Activated CD4-positive, alpha-beta T cell treated with anti-CD3 and anti-CD28 coated beads, Interleukin-2, Interleukin-4, amounts not matched to agents 100 ng/mL and 50 ng/mL, durations not matched to agents 16 hours and 8 hours (primary cell): ENCODE results near the gene NRG3.

Experiments
- DNase-seq: peaks from one replicate; pipeline ENCODE4 v3.0.0-alpha.2; 2020; ENCODE audit warnings: low spot score

NRG3 gene

DNA sequence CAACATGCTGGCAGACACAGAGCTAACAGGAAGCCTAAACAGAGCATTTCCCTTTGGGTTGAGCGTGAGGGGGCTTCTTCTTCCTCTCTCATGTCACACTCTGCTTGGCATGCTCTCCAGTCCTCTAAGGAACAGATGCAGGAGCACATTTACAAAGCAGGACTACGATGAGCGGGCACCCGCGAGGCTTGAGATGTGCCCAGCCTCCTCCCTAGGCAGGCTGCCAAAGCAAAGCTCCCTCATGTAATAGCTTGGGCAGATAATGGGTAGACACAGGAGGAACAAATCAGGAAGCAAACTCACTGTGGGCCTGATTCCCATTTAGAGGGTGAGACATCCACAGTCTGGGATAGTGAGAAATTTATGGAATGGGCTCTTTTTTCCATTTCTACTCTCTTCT lies 519.1 kb downstream of the NRG3 start:
- no peak for DNase-seq

DNA sequence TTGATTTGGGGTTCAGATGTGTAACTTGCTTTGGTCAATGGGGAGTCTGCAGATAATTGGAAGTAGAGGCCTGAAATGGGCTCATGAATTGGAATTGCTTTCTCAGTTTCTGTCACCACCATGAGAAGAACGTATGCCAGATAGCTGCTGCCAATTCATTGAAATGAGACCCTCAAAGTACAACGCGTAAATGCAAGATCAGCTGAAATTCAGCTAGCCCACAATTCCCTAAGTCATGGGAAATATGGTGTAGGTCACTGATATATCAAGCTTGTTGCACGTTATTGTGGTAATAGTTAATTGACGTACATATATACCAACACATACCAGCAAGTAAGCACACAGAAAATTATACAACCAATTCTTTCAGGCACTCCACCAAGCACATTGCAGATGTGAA lies 520.0 kb downstream of the NRG3 start:
- no peak for DNase-seq

DNA sequence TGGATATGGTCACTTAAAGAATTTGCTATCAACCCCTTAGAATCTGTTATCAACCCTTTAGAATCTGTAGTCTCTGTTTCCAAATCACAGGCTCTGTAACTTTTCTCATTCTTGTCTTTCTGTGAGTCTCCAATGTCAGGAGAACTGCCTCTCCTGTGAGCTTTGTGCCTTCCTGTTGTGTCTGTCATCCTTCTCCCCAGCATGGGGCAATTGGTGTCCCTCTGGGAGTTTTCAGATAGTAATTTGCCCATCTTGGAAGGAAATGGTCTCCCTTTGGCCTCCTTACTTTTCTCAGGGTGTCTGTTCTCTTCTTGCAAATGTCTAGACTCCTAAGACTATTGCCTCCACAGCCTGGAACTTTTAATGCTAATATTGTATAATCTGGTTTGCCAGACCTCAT lies 521.9 kb downstream of the NRG3 start:
- DNase-seq = no peak

DNA sequence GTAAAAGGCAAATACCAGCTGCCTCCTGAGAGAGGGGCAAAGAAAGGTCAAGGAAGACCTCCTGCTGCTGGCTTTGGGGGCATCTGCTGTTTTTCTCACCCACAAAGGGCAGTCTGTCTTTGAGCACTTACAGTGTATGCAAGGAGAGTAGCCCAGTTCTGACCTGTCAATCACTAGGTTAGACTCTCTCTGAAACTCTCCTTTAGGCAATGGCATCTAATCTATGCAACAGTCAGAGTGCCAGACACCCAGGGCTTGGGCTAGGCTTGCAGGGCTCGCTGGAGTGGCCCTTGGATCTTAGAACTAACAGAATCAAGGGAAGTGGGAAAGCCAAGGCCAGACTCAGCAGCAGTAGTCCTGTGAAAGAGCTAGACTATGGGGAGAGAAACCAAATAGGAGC lies 522.9 kb downstream of the NRG3 start:
- no peak for DNase-seq

DNA sequence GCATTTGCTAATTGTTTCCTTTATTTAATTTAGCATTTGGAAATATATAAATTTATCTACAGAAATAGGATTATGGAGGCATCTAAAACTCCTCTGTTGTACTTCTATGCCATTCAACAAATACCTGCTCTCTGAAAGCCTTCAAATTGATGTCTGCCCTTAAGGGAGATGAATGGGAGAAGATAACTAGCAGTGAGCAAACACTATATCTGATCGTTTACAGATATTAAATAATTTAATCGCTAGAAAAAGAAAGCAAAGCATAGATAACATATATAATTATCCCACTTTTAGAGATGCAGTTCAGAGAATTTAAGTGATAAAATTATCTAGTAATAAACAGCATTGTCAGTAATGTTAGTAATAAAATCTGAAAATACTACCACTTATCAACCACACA lies 524.9 kb downstream of the NRG3 start:
- DNase-seq = no peak

DNA sequence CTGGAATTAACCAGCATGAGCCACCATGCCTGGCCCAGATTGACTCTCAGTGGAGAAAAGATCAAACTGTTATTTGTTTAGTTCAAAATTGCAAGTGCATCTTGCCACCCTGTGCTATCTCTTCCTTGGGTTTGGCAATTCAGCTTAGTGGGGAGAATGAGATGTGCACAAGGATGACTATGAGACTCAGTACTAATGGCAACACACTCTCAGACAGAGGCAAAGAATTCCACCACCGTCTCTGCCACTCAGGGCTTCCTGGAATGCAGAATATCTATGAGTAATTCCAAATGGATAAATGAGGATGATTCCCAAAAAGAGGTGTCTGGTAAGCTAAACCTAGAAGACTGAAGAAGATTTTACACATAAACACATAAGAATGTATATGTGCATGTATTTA lies 525.8 kb downstream of the NRG3 start:
- no peak for DNase-seq

DNA sequence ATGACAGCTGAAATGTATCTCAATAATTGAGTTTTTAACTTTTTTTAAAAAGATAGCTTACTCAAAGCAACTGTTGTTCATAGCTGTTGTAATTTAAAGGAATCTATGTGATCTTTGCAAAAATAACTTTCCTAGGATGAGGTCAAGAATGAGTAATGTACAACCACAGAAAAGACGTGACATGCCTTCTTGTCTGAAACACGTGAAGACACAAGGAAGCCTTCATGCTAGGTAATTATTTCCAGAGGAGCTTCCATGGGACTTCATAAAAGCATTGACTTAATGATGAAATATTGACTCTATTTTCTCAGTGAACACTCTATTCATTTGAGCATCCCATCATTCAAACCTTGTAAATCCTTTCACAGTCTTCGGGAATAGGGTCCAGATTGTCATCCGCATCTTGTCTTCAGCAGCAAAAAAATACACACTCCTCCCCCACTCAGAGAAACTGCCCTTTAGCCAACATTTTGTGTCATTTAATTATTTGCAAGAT lies 528.0 kb downstream of the NRG3 start:
- no peak for DNase-seq

DNA sequence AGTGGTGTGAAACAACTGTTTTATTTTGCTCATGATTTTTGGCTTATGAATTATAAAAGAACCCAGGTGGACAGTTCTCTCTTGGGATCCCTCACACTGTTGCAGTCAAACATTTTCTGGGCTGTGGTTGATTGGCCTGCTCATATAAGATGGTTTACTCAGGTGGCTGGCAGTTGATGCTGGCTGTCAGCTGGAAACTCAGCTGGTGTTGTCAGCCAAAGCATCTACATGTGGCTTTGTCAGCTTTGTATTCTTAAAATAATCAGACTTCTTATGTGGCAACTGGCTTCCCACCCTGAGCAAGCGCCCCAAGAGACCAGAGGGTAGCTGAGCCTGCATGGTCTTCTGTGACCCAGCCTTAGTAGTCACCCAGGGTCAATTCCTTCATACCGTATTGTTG lies 534.7 kb downstream of the NRG3 start:
- no peak for DNase-seq

DNA sequence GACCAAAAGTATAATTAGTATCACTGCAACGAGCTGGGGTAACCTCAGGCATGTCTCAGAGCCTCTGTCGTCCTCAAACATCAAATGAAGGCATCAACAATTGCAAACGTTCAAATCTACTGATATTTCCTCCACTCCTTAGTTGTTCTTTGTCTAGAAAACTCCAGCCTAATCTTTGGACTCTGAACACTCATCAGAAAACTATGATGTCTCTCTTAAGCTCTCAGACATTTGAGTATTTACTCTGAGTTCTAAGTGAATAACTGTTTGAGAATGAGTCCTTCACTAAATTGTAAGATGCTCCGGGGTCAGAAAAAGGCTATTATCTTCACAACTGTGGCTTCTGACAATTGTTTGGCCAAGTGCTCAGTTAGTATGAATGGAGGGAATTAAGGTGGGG lies 536.4 kb downstream of the NRG3 start:
- no peak for DNase-seq

DNA sequence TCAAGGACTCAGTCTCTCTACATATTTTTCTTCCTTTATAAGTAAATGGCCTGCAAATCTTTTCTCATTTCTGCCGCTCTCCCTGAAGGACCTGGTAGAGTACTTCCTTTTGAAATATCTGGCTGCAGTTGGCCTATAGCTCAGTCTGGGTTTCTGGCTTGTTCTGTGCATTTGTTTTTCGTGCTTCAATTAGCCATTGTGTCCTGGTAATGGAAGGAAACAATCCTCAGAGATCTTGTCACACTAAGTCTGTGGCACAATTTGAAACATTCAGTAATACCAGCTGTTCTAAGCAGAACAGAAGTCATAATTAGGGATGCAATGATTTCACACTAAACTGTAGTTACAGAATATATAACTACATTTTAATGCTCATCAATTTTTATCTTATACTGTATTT lies 545.0 kb downstream of the NRG3 start:
- DNase-seq = no peak

DNA sequence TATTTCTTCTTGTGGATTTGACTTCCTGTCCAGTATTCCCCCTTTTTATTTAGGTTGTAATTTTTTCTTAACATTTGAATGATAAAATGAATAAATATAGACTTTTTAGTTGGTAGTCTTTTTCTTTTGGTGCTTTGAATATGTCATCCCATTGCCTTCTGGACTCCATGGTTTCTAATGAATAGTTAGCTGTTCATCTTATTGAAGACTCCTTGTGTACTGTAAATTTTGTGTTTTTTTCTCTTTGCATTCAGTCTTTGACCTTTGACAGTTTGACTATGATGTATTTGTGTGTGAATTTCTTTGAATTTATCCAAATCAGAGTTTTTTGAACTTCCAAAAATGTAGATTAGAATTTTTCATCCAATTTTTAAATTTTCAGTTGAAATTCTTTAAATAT lies 554.3 kb downstream of the NRG3 start:
- no peak for DNase-seq

DNA sequence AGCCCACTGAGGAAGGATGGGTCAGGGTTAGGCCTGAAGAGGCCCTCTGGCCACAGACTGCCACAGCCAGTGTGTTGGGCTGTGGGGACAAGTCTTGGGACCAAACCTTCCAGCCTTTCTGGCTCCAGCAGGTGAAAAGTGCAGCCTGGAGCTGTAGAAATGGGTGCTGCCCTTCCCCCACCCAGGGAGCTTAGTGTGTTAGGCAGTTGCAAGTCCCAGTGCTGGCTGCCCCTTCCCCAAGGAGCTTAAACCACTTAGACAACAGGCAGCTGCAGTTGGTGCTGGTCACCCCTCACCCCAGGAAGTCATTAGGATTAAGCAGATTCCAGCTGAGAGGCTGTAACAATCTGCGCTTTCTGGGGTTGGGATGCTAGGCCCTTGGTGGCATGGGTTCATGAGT lies 563.3 kb downstream of the NRG3 start:
- DNase-seq = no peak

DNA sequence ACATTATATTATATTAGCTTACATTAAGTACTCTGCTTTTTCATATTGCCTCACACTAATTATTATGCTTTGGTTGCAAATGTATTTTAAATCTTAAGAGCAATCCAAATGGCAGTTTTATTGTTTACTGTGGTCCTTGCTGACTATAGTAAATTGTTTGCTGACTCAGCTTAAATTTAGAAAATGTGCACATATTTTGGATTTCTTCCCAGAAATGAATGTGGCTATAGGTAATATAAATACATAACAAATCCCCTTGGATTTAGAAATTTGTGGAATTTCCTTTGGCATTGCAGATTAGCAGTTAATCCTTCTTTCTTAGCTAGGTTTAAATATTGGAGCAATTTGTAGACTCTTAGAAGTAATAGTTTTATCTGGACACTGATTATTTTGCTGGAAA lies 565.8 kb downstream of the NRG3 start:
- no peak for DNase-seq

DNA sequence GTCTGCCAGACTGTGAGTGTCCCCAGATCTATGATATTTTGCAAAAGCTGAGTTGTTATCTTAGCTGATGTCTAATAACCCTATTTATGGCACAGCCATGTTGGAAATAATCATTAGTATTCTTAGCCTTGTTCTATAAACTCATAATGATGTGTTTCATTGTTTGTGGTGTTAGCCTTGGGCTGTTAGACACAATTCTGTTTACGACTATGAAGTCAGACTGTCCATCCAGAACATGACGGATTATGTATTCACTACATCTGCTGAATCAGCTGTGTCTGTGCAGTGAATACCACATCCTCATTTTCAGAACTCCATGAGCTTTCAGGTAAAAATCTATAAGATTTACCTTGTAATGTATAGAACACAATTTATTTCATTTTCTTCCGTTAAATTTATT lies 577.1 kb downstream of the NRG3 start:
- no peak for DNase-seq

DNA sequence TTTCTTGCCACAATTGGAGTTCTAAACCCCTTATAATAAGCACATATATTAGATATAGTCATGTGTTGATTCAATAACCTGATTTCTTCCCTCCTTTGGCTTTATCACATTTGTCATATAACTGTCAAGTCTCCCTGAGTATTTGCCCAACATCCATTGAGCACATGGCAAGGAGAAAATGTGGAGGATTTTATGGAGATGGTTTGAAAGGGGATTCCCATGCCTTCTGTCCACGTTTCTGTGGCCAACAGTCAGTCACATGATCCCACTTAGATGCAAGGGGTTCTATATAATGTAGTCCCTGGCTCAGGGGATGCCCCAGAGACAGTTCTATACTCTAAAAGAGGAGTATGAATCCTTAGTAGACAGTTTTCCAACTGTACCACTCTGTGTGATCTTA lies 577.7 kb downstream of the NRG3 start:
- DNase-seq = no peak

DNA sequence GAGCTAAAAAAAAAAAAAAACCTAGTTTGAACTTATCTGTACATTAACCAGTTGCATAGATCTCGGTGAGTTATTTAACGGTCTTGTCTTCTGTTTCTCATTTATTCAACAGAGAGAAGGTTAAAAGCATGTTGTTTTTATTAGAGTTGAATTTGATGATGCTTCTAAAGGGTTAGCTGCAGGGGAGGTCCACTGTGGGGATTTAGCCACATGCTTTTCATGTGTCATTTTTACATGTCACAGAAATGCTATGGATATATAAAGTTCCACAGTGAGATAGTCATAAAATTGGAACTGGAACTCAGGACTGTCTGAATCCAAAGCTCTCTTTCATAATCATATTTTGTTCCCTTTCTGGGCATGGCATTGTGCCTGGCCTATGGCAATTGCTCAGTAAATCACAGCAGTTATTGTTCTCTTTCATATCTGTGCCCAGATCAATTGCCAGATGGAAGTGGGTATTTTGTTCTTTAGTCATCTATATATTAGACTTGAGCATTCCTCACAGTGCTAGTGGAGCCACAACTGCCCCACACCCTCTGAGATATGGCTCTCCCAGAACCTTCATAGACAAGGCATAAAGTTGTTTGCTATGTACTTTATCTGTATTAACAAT lies 578.8 kb downstream of the NRG3 start:
- no peak for DNase-seq

DNA sequence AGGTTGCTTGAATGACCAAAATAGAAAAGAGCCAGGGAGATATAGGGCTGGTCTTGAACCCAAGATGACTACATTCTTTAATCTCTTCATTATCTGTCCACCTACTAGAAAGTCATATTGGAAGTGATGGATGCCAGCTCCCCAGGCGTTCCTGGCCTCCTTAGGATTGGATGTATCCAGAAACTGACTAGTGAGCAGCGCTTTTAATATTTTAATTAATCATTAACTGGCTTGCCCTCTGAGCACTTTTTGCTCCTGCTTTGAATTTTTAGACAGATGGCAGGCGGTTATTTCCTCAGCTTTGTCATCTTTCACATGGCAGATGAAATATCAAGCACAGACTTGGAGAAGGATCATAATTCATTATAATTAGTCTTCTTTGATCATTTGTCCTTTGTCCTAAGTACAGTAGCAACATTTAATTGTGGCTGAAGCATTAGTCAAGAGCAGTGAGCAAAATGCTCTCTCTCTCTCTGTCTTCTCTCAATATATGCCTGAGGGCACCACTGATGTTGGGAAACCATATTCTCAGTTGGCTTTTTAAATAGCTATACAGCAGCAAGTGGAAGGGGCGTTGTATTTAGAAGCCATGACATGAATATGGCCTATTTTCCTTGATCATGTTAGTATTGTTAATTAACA lies 588.0 kb downstream of the NRG3 start:
- no peak for DNase-seq

DNA sequence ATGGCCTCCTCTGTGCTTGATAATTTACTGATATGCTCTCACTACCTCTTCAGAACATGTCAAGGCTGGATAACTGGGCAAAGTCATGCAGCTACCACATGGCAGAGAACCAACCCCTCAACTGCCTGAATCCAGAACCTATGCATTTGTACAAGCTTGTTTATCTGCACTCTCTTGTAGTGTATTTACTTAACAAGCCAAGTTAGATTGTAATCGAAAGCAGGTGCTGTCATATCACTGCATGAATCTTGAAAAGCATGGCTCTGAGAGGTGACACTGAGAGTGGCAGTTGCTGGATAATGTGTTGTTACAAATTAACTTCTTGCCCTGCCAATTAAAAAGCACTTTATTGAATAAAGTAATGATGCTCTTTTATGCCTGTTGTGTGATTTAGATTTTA lies 588.6 kb downstream of the NRG3 start:
- no peak for DNase-seq

DNA sequence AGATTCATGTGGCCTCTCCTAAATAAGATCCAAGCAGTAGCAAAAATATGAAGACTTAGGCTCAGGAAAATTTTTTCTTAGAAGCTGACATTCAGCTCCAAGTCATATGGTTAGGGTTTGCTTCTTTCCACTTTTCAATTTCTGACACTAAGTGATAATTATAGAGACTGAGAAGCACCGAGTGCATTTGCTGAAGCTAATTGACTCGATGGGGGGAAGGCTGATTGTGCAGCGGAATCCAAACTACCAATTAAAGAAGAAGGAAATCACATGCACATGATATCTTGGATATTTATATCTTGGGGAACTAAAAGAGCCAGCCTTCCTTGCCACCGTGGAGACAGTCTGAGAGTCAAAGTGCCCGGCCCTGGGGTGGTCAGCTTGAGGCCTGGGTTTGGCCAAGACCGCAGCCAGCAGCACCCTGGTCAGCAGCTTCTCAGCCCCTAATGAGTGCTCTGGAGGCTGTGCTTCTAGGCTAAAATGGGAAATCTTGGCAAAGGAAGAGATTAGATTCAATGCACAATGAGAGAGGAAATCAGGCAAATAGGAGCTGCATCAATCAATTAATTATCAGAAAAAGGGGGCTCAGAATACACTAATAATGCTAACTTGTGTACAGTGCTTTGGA lies 589.3 kb downstream of the NRG3 start:
- DNase-seq = no peak

DNA sequence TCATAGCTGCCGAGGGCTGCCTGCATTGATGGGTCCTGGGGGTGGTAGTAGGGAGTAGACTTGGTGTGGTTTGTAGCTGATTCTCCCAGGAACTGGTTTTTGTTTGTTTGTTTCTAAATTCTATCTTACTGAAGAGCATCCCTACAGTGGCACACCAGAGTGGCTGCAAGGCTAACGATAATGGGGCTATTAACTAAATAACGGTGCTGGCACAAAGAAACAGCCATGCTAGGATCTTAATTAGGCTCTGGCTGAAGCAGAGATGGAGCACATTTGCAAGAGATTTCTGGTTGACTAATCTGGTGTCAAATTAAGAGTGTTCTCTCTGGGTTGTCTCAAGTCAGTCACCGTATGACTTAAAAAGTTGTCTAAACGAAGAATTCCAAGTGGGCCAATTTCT lies 590.0 kb downstream of the NRG3 start:
- no peak for DNase-seq

DNA sequence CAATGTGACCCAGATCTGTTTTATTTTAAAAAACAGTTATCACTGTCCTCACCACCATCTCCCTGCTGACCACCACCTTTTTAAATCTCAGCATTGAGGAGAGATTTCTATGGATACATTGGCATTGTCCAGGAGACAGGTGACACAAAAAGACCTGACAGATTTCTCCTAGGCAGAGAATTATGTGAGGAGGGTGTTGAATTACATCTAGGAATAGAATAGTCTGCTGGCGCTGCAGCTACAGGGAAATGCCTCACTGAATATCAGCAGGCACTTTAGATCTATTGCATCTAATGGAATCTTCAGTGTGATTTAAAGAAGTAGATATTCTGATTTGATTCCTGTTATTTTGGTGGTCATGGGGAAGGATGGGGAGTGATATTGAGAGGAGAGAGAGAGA lies 593.5 kb downstream of the NRG3 start:
- no peak for DNase-seq

DNA sequence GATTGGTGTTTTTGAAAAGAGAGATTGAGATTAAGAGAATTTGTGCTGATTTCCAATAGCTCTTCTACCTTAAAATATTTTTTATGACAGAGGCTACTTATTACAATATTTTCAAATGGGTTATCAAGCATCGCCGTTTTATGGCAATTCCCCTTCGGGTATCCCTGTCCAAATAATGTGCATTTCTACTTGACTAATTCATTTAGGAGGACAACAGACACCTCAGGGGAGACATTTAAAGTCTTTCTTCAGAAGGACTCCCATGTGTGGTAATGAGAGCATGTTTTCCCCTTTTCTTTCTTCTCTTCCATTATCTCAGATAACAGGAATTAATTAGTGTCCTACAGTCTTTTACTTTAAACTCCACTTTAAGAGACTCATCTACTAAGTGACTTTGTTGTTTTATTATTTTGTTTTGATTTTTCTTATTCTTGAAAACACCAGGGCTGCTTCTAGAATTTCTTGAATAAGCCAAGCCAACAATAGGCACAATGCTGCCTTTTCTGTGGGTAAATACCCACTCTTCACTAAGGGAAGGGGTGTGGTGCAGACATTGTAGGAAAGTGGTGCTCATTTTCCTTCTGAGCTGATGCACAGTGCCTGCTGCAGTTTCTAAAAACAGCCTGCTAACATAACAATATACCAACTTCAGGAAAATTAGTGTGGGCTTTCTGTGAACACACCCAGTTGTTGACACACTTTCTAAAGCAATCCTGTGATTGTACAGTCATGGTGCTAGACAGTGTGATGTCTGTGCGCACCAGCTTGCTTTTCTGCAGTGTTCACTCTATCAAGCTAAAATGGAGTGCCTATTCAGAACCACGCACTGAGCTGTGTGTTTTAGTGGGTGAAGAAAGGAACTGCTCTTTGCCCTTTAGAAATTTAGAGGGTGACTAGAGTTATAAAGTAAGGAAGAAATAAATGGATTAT lies 597.7 kb downstream of the NRG3 start:
- no peak for DNase-seq

DNA sequence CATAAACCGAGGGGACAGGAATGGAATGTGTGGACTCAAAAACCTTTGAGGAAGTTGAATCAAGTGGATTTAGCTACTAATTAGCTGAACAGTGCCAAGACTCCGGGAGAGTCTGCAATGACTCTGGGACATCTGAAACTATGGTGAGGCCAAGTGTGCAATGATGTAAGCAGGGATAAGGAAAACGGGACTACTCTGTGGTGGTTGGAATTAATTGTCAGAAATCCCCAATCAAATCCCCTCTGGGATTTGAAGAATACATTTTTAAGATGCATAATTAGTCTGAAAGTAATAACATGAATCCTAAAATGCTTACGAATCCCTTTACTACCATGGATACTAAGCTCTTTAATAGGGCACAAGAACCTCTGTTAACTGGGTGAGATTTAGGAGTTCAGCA lies 602.8 kb downstream of the NRG3 start:
- no peak for DNase-seq
